Amniotic epithelial cell (primary cell): Measurements from ENCODE around the gene DKKL1.
"Not testable (repeated sequence)": the region's sequence is repeated elsewhere in the genome, so short reads cannot be mapped to it uniquely, and the experiment has no call there.

ENCODE experiments used
- DNase-seq: peaks from one replicate; pipeline ENCODE4 v3.0.0-alpha.2; 2010; ENCODE audit warnings: low read depth

The DKKL1 gene

GRCh38 chr19:49363268-49364082, at the start of gene DKKL1:
DKKL1 (plus strand) TSS chr19:49363877; CDS start chr19:49363999, 122 bp downstream.
- DNase-seq: peak; percentile 99

- no peak for DNase-seq
Measured at GRCh38 chr19:49315111-49315510, 48.6 kb upstream of the DKKL1 start.

DNA sequence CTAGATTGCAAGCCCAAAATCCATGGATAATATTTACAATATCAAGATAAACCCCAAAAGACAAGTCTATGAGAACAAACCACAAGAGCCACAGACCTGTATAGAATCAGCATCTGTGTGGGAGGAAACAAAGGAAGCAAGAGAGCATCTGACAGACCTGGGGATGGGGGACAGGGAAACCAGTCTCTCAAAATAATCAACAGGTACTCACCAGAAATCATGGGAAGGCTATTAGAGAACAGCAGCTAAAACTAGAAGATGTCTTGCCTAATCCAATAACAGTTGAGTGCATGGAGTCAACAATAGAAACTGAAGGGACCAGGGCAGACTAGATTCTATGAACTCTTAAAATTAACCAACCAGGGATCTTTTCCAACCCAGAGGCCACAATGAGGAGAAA, 47.4 kb upstream of the DKKL1 start:
- no peak for DNase-seq

DNA sequence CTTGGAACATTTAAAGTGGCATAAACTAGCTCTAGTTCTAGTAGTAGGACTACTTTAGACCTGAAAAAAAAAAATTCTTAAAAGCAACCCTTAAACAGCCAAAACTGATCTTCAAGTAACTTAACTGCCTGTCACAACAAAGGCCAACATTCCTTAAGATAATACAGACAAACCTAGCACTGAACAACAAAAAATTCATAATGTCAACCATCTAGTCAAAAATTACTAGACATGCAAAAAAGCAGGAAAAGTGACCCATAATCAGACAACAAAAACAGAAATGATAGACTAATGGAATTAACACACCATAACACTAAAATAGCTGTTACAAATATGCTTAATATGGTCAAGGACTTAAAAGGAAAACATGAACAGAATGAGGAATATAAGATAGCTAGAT, 45.4 kb upstream of the DKKL1 start:
- no peak for DNase-seq

DNA sequence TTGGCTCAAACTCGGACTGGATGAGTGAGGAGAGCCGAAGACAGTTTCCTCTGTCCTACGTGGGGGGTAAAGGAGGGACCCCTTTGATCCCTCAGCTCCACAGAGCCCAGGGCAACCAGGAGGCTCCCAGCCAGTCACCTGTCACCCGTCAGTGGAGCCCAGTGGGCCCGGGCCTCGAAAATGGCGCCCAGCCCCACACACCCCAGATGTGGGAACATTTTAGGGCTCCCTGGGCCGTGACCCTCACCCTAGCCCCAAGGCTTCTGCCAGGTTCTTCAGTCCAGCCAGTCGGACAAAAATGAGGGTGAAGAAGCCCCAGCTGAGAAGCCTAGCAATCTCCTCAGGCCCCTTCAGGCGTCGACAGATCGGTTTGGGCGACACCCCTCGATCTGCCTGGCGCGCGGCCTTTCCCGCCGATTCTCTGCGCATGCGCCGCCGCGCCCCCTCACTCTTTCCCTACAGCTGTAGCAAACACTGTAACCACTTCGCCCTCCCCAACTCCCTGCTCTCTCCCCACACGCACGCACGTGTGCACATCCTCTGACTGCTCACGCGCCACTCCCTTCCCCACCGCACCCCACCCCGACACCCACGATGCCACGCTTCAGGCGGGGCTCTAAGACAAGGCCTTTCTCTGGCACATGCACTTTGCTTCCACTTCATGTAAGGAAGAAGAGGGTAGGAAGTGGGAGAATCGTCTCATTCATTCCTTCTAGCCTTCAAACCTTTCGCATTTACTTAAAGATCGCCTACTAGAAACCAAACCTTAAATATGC, 38.7 kb upstream of the DKKL1 start, which contains the start of gene SLC6A16:
Gene SLC6A16 (minus strand): TSS at position 391 of the 776 bp plus-strand sequence. CDS start 13,844 bp downstream, outside the sequence.
- no peak for DNase-seq

GRCh38 chr19:49325756-49326155, 37.9 kb upstream of the DKKL1 start:
- DNase-seq: not testable (repeated sequence)

- DNase-seq: no peak
Measured at GRCh38 chr19:49326165-49326704, 37.4 kb upstream of the DKKL1 start.

- DNase-seq: peak; percentile 29
Measured at GRCh38 chr19:49327878-49328544, 35.7 kb upstream of the DKKL1 start.

DNA sequence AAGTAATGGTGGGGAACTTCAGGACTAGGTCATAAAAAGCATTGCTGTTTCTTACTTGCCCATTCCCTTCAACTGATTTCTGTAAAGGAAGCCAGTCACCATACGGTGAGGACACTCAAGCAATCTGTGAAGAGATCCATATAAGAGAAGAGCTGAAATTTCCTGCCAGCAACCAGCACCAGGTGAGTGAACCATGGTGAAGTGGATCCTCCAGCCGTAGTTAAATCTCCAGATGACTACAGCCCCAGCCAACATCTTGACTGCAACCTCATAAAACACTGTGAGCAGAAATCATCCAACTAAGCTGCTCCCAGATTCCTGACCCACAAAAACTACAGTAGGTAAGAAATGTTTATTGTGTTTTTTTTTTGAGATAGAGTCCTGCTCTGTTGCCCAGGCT, 34.9 kb upstream of the DKKL1 start:
- no peak for DNase-seq

- DNase-seq: not testable (repeated sequence)
Measured at GRCh38 chr19:49331187-49331586, 32.5 kb upstream of the DKKL1 start.

- DNase-seq: peak; percentile 83
Measured at GRCh38 chr19:49331616-49332055, 32.0 kb upstream of the DKKL1 start.

- not testable (repeated sequence) for DNase-seq
Measured at GRCh38 chr19:49332691-49333417, 30.8 kb upstream of the DKKL1 start.

DNA sequence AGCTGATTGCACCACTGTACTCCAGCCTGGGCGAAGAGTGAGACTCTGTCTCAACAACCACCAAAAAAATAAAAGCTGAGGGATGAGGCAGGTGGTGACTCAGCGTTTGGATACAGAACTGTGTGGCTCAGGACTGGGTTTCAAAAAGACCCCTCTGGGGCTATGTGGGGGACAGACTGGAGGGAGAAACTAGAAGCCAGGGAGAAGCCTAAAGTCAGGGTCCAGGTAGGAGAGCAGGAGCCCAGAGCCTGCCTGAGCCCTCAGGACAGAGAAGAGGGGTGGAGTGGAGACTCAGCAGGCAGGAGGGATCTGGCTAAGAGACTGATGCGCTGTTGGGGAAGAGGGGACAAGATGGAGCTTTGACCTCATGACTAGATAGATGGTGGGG, 30.3 kb upstream of the DKKL1 start:
- peak; percentile 48 for DNase-seq

GRCh38 chr19:49333811-49334288, 29.8 kb upstream of the DKKL1 start:
- no peak for DNase-seq

DNA sequence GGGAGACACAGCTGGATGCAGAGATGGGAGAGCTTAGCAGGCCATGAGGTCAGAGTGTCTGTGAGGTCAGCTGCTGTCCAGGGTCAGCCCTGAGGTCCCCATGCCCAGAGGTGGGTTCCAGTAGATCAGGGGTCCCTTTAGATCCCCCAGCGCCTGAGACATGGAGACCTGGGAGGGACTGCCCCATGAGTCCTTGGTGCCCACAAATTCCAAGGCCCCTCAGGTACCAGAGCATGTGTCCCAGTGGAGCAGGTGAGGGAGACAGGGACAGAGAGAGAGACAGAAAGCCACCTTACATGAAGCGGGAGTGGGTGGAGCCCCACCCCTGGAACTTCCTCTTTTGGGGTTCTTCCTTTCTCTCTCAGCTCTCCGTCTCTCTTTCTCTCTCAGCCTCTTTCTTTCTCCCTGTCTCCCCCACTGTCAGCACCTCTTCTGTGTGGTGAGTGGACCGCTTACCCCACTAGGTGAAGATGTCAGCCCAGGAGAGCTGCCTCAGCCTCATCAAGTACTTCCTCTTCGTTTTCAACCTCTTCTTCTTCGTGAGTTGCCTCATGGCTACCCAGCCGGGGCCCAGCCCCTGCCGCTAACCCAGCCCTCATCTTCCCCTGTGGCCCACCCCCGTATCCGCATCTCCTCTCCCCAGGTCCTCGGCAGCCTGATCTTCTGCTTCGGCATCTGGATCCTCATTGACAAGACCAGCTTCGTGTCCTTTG, 28.4 kb upstream of the DKKL1 start, which contains the start of gene CD37:
Gene CD37 (plus strand): TSS at position 336 of the 713 bp plus-strand sequence. CDS start 135 bp downstream, at position 471.
- DNase-seq: no peak

DNA sequence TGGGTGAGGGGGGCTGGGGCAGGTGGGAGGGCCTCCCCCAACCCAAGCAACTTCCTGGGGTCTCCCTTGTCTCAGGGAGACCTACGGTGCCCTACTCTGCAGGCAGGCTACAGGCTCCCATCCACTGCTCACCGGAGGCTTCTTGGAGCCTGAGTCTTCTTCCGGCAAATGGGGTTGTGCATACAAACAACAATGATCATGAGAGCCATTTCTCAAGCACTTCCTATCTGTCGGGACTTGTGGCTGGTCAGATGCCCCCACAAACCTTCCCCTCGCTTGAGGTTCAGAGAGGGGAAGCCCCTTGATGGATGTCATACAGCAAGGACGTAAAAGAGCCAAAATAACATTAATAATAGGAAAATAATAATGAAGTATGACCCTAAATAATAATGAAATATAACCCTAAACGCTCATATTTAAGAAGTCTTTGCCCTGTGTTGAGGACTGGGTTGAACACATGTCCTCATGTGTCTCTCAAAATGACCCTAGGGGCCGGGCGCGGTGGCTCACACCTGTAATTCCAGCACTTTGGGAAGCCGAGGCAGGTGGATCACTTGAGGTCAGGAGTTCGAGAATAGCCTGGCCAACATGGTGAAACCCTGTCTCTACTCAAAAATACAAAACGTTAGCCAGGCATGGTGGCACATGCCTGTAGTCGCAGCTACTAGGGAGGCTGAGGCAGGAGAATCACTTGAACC, 27.7 kb upstream of the DKKL1 start:
- no peak for DNase-seq

GRCh38 chr19:49336482-49337266, 27.0 kb upstream of the DKKL1 start:
- DNase-seq: no peak

- no peak for DNase-seq
Measured at GRCh38 chr19:49337267-49338022, 26.2 kb upstream of the DKKL1 start.
